HG02981 (cell line): ENCODE measurements around the gene TAF11L13.
"Not testable (repeated sequence)": the region's sequence is repeated elsewhere in the genome, so short reads cannot be mapped to it uniquely, and the experiment has no call there.

ENCODE experiments used
- ATAC-seq: cut with Tn5 transposase; IDR thresholded peaks from one replicate; pipeline ENCODE4 v1.9.1; 2021; ENCODE audit warnings: mild to moderate bottlenecking, moderate library complexity; ENCODE audit not compliant: unreplicated experiment

TAF11L13 gene

GRCh38 chr5:17631788-17632187, at the start of gene TAF11L13:
TSS of gene TAF11L13 (plus strand) at chr5:17632088.
- not testable (repeated sequence) for ATAC-seq

GRCh38 chr5:17585658-17586057, 46.2 kb upstream of the TAF11L13 start, which contains the start of gene TAF11L7:
TSS of gene TAF11L7 (minus strand) at chr5:17585758.
- ATAC-seq = not testable (repeated sequence)

- ATAC-seq = not testable (repeated sequence)
Observed at GRCh38 chr5:17590860-17591259, 41.0 kb upstream of the TAF11L13 start, which contains the start of gene TAF11L8. TSS of gene TAF11L8 (minus strand) at chr5:17590960.

GRCh38 chr5:17594255-17594654, 37.6 kb upstream of the TAF11L13 start, which contains the start of gene TAF11L9:
TSS of gene TAF11L9 (minus strand) at chr5:17594394.
- not testable (repeated sequence) for ATAC-seq

GRCh38 chr5:17597728-17598127, 34.2 kb upstream of the TAF11L13 start, which contains the start of gene TAF11L10:
TSS of gene TAF11L10 (minus strand) at chr5:17597828.
- not testable (repeated sequence) for ATAC-seq

GRCh38 chr5:17603880-17604279, 28.0 kb upstream of the TAF11L13 start, which contains the start of gene TAF11L11:
TSS of gene TAF11L11 (plus strand) at chr5:17604183.
- ATAC-seq = not testable (repeated sequence)

GRCh38 chr5:17604951-17605350, 26.9 kb upstream of the TAF11L13 start:
- ATAC-seq = no peak

- ATAC-seq = not testable (repeated sequence)
Observed at GRCh38 chr5:17607461-17607860, 24.4 kb upstream of the TAF11L13 start.

- ATAC-seq = not testable (repeated sequence)
Observed at GRCh38 chr5:17610092-17610491, 21.8 kb upstream of the TAF11L13 start, which contains the start of gene TAF11L12. TSS of gene TAF11L12 (plus strand) at chr5:17610392.

GRCh38 chr5:17614872-17615605, 16.8 kb upstream of the TAF11L13 start:
- no peak for ATAC-seq

GRCh38 chr5:17619354-17619753, 12.5 kb upstream of the TAF11L13 start:
- ATAC-seq = no peak

GRCh38 chr5:17620627-17621026, 11.3 kb upstream of the TAF11L13 start:
- ATAC-seq = no peak

GRCh38 chr5:17625686-17626085, 6.2 kb upstream of the TAF11L13 start:
- ATAC-seq = no peak

- ATAC-seq = no peak
Observed at GRCh38 chr5:17634160-17634559, 2.3 kb downstream of the TAF11L13 start, which contains the start of gene TAF11L14. TSS of gene TAF11L14 (plus strand) at chr5:17634460.

- not testable (repeated sequence) for ATAC-seq
Observed at GRCh38 chr5:17649232-17649631, 17.3 kb downstream of the TAF11L13 start.

GRCh38 chr5:17655201-17655759, 23.4 kb downstream of the TAF11L13 start:
- not testable (repeated sequence) for ATAC-seq

- no peak for ATAC-seq
Observed at GRCh38 chr5:17655921-17656320, 24.0 kb downstream of the TAF11L13 start.

GRCh38 chr5:17663182-17663581, 31.3 kb downstream of the TAF11L13 start:
- no peak for ATAC-seq

GRCh38 chr5:17665836-17666235, 33.9 kb downstream of the TAF11L13 start:
- no peak for ATAC-seq

GRCh38 chr5:17666726-17667235, 34.9 kb downstream of the TAF11L13 start:
- ATAC-seq = no peak

GRCh38 chr5:17670353-17670752, 38.5 kb downstream of the TAF11L13 start:
- ATAC-seq = no peak
